ENCODE measurements around the gene CTDSP2. TPM values are rescaled to one million over a fixed set of nuclear protein-coding genes. Genes with fewer than 3 reads are reported as not detected.

Gene CTDSP2
- 119 TPM for total RNA-seq

GRCh38 chr12:57846577-57847319 is at the start of gene CTDSP2:
TSS of gene CTDSP2 (minus strand) at chr12:57846729. CDS start at chr12:57846435, 294 bp downstream.

GRCh38 chr12:57782608-57783465 is 63.7 kb downstream of the CTDSP2 start, which contains the start of gene TSFM:
TSS of gene TSFM (plus strand) at chr12:57782787. CDS start at chr12:57782802, 15 bp downstream.

GRCh38 chr12:57772429-57773322 is 73.9 kb downstream of the CTDSP2 start, which contains the start of gene EEF1AKMT3:
TSS of gene EEF1AKMT3 (plus strand) at chr12:57772614. CDS start at chr12:57772725, 111 bp downstream.

GRCh38 chr12:57771873-57772428 is 74.6 kb downstream of the CTDSP2 start, which contains the start of gene METTL1:
TSS of gene METTL1 (minus strand) at chr12:57772105. CDS start at chr12:57772083, 22 bp downstream.

Other genes starting within 250 kb of the CTDSP2 start
- gene DTX3, start 241.9 kb downstream of the CTDSP2 start, total RNA-seq, result 69.5 TPM
- 53.5 TPM for gene ARHGEF25, start 235.3 kb downstream of the CTDSP2 start, total RNA-seq
- gene B4GALNT1, start 213.5 kb downstream of the CTDSP2 start, total RNA-seq, result 9.6 TPM
- 250 TPM for gene OS9, start 152.6 kb downstream of the CTDSP2 start, total RNA-seq
- 7.3 TPM for gene AGAP2, start 108.0 kb downstream of the CTDSP2 start, total RNA-seq
- 59.1 TPM for gene TSPAN31, start 101.7 kb downstream of the CTDSP2 start, total RNA-seq
- 108 TPM for gene CDK4, start 94.4 kb downstream of the CTDSP2 start, total RNA-seq
- 15.1 TPM for gene MARCHF9, start 91.6 kb downstream of the CTDSP2 start, total RNA-seq
- 1.6 TPM for gene CYP27B1, start 79.7 kb downstream of the CTDSP2 start, total RNA-seq
- 4.5 TPM for gene METTL1, start 74.6 kb downstream of the CTDSP2 start, total RNA-seq
- 12.2 TPM for gene EEF1AKMT3, start 74.1 kb downstream of the CTDSP2 start, total RNA-seq
- gene TSFM, start 63.9 kb downstream of the CTDSP2 start, total RNA-seq, result 18.8 TPM
- gene AVIL, start 28.0 kb downstream of the CTDSP2 start, total RNA-seq, result 4.5 TPM
- 10.9 TPM for gene ATP23, start 94.8 kb upstream of the CTDSP2 start, total RNA-seq